H1 (cell line): ENCODE results near the gene ADAMTS17. TPM values are rescaled to one million over a fixed set of nuclear protein-coding genes. Genes with fewer than 3 reads are reported as not detected.

ENCODE experiments used
- CTCF ChIA-PET: fragments of 300-600 bp; sonication (Branson Sonifier 250); formaldehyde crosslinking; loops from one replicate; lab custom pipeline; 2021; ENCODE audit not compliant: partially characterized antibody; lab: Charles Lee
- POLR2A ChIA-PET: fragments of 300-600 bp; sonication (Branson Sonifier 250); formaldehyde crosslinking; loops from one replicate; lab custom pipeline; 2021; ENCODE audit warnings: inconsistent platforms; ENCODE audit not compliant: partially characterized antibody; lab: Charles Lee
- DNase-seq, 2 experiments: peaks; one replicate each; pipeline versions ENCODE4 v3.0.0 to v3.0.0-alpha.2; 2010 to 2022; ENCODE audit warnings: low spot score in 2 of 2, low read depth in 1 of 2, mixed read lengths in 1 of 2
- FAIRE-seq: peaks from 2 replicates; lab custom pipeline; 2011; peaks lifted over from hg19 to GRCh38; lab: Jason Lieb, UNC
- H2AFZ ChIP-seq: 2 replicates; pipeline ENCODE4 v1.8.1; 2012; ENCODE audit warnings: low read length, inconsistent platforms
- H2AK5ac ChIP-seq: 2 replicates; pipeline ENCODE4 v1.6.1; 2013; ENCODE audit warnings: low read depth, low read length
- H2BK120ac ChIP-seq: replicated peaks from 2 replicates; pipeline ENCODE3; 2013; ENCODE audit warnings: low read depth, low read length, inconsistent platforms
- H2BK12ac ChIP-seq: 2 replicates; pipeline ENCODE4 v1.6.1; 2013; ENCODE audit warnings: low read depth, low read length
- H2BK15ac ChIP-seq: 2 replicates; pipeline ENCODE4 v1.6.1; 2013; ENCODE audit warnings: low read length
- H2BK20ac ChIP-seq: 2 replicates; pipeline ENCODE4 v1.6.1; 2013; ENCODE audit warnings: low read length
- H2BK5ac ChIP-seq: 2 replicates; pipeline ENCODE4 v1.6.1; 2013; ENCODE audit warnings: low read depth, low read length
- H3K14ac ChIP-seq: 2 replicates; pipeline ENCODE4 v1.6.1; 2013; ENCODE audit warnings: inconsistent platforms; ENCODE audit not compliant: insufficient read length
- H3K18ac ChIP-seq: 2 replicates; pipeline ENCODE4 v1.6.1; 2013; ENCODE audit warnings: low read length; ENCODE audit errors: extremely low read depth
- H3K23ac ChIP-seq: 2 replicates; pipeline ENCODE4 v1.6.1; 2013; ENCODE audit warnings: inconsistent platforms; ENCODE audit not compliant: insufficient read length
- H3K23me2 ChIP-seq: 2 replicates; pipeline ENCODE4 v1.6.1; 2013; ENCODE audit warnings: low read depth, low read length
- H3K27ac ChIP-seq: 2 replicates; pipeline ENCODE4 v1.6.1; 2011; ENCODE audit warnings: low read depth, low read length, inconsistent platforms
- H3K27me3 ChIP-seq, 4 experiments: replicated peaks in 1 of 4; 1 replicate in 1 of 4; 2 replicates in 3 of 4; pipeline versions ENCODE4 v1.6.1 to v1.8.1; 2011 to 2013; ENCODE audit warnings: low read length in 3 of 4, mild to moderate bottlenecking in 3 of 4, inconsistent platforms in 2 of 4, mixed read lengths in 2 of 4, moderate library complexity in 1 of 4; ENCODE audit not compliant: control insufficient read depth in 3 of 4, insufficient read depth in 3 of 4; ENCODE audit errors: extremely low read depth in 1 of 4
- H3K36me3 ChIP-seq, 4 experiments: 2 replicates each; pipeline versions ENCODE4 v1.6.1 to v1.8.1; 2011 to 2013; ENCODE audit warnings: mild to moderate bottlenecking in 4 of 4, low read length in 3 of 4, moderate library complexity in 2 of 4, control low read depth in 1 of 4, inconsistent platforms in 1 of 4; ENCODE audit not compliant: insufficient read depth in 4 of 4, control insufficient read depth in 2 of 4
- H3K4ac ChIP-seq: replicated peaks from 2 replicates; pipeline ENCODE3; 2013; ENCODE audit warnings: low read length, low read depth, mixed read lengths, inconsistent platforms; ENCODE audit not compliant: insufficient read length
- H3K4me1 ChIP-seq, 4 experiments: replicated peaks in 1 of 4; 1 replicate in 1 of 4; 2 replicates in 3 of 4; pipeline versions ENCODE4 v1.6.1 to v1.8.1; 2011 to 2013; ENCODE audit warnings: low read length in 3 of 4, inconsistent platforms in 2 of 4, mixed read lengths in 1 of 4; ENCODE audit not compliant: insufficient read depth in 4 of 4, control insufficient read depth in 3 of 4
- H3K4me2 ChIP-seq, 2 experiments: 2 replicates each; pipeline versions ENCODE4 v1.6.1 to v1.8.1; 2011 to 2013; ENCODE audit warnings: low read depth in 2 of 2, low read length in 2 of 2, control low read depth in 1 of 2, inconsistent platforms in 1 of 2, mild to moderate bottlenecking in 1 of 2; ENCODE audit not compliant: insufficient read depth in 1 of 2
- H3K4me3 ChIP-seq, 4 experiments: fragments of 200-600, 300-600 bp in 1 of 4; sonication (generic), shearing (Covaris generic), sonication (Bioruptor Twin) in 1 of 4; 2 replicates each; pipeline versions ENCODE4 v1.5.1 to v1.8.1; 2011 to 2016; ENCODE audit warnings: low read length in 4 of 4, low read depth in 3 of 4, control low read depth in 2 of 4, inconsistent platforms in 2 of 4, mild to moderate bottlenecking in 2 of 4, mixed read lengths in 1 of 4, moderate library complexity in 1 of 4; ENCODE audit not compliant: insufficient read depth in 2 of 4; ENCODE audit errors: extremely low read depth in 1 of 4
- H3K56ac ChIP-seq: replicated peaks from 2 replicates; pipeline ENCODE3; 2013; ENCODE audit warnings: low read depth, mild to moderate bottlenecking, mixed read lengths, low read length, inconsistent platforms; ENCODE audit not compliant: insufficient read length
- H3K79me1 ChIP-seq: 2 replicates; pipeline ENCODE4 v1.6.1; 2013; ENCODE audit warnings: low read depth, low read length, control low read depth
- H3K79me2 ChIP-seq, 2 experiments: 2 replicates each; pipeline versions ENCODE4 v1.6.1 to v1.8.1; 2012 to 2013; ENCODE audit warnings: low read length in 2 of 2, mild to moderate bottlenecking in 2 of 2, inconsistent platforms in 1 of 2; ENCODE audit not compliant: insufficient read depth in 2 of 2, control insufficient read depth in 1 of 2
- H3K9ac ChIP-seq, 4 experiments: replicated peaks in 1 of 4; 1 replicate in 1 of 4; 2 replicates in 3 of 4; pipeline versions ENCODE4 v1.6.1 to v1.8.1; 2011 to 2013; ENCODE audit warnings: low read depth in 3 of 4, low read length in 3 of 4, control low read depth in 2 of 4, mild to moderate bottlenecking in 2 of 4, moderate library complexity in 2 of 4, inconsistent platforms in 1 of 4; ENCODE audit errors: extremely low read depth in 1 of 4
- H3K9me3 ChIP-seq, 2 experiments: 2 replicates each; pipeline versions ENCODE4 v1.6.1 to v1.8.1; 2012 to 2013; ENCODE audit warnings: mild to moderate bottlenecking in 2 of 2, moderate library complexity in 2 of 2, control low read depth in 1 of 2, inconsistent platforms in 1 of 2, low read depth in 1 of 2, low read length in 1 of 2, mixed read lengths in 1 of 2; ENCODE audit not compliant: insufficient read depth in 2 of 2
- H4K20me1 ChIP-seq, 2 experiments: replicated peaks in 1 of 2; 2 replicates each; pipeline versions ENCODE3 to v1.8.1; 2011 to 2013; ENCODE audit warnings: inconsistent platforms in 2 of 2, low read length in 2 of 2, mild to moderate bottlenecking in 1 of 2; ENCODE audit not compliant: insufficient read depth in 2 of 2, control insufficient read depth in 1 of 2
- H4K5ac ChIP-seq: 2 replicates; pipeline ENCODE4 v1.6.1; 2013; ENCODE audit warnings: low read length, low read depth, mixed read lengths, inconsistent platforms; ENCODE audit not compliant: insufficient read length
- H4K8ac ChIP-seq: 2 replicates; pipeline ENCODE4 v1.8.0; 2013; ENCODE audit warnings: mild to moderate bottlenecking, moderate library complexity, low read length, inconsistent platforms; ENCODE audit not compliant: insufficient read depth; ENCODE audit errors: extremely low read depth
- H4K91ac ChIP-seq: replicated peaks from 2 replicates; pipeline ENCODE3; 2013; ENCODE audit warnings: low read length, mixed read lengths, inconsistent platforms; ENCODE audit not compliant: insufficient read length
- BACH1 ChIP-seq: IDR thresholded peaks from 2 replicates; pipeline ENCODE4 v1.6.1; 2012; ENCODE audit warnings: low read length, improper control_type of control experiment
- HDAC6 ChIP-seq: IDR thresholded peaks from one replicate; pipeline ENCODE4 v1.7.1; 2012; ENCODE audit warnings: low read depth, mild to moderate bottlenecking, inconsistent platforms, low read length, moderate library complexity
- JUND ChIP-seq: IDR thresholded peaks from 2 replicates; pipeline ENCODE4 v1.6.1; 2011; ENCODE audit warnings: mild to moderate bottlenecking, improper control_type of control experiment, low read length
- MAFK ChIP-seq: IDR thresholded peaks from 2 replicates; pipeline ENCODE4 v1.6.1; 2012; ENCODE audit warnings: low read depth, mild to moderate bottlenecking, improper control_type of control experiment, low read length
- PHF8 ChIP-seq: fragments of 200-600 bp; sonication (generic); conservative IDR thresholded peaks from 2 replicates; pipeline ENCODE4 v1.7.1; 2012; ENCODE audit warnings: low read depth, mild to moderate bottlenecking, inconsistent platforms, low read length, moderate library complexity
- RXRA ChIP-seq: IDR thresholded peaks from 2 replicates; pipeline ENCODE4 v1.6.1; 2011; ENCODE audit warnings: low read depth, mild to moderate bottlenecking, low read length, moderate library complexity; ENCODE audit not compliant: insufficient read depth
- SIX5 ChIP-seq: IDR thresholded peaks from 2 replicates; pipeline ENCODE4 v1.6.1; 2011; ENCODE audit warnings: mild to moderate bottlenecking, low read depth, low read length
- SP4 ChIP-seq: IDR thresholded peaks from 2 replicates; pipeline ENCODE4 v1.6.1; 2012; ENCODE audit warnings: low read length, inconsistent platforms
- SRF ChIP-seq: IDR thresholded peaks from 2 replicates; pipeline ENCODE4 v1.6.1; 2011; ENCODE audit warnings: mild to moderate bottlenecking, low read depth, low read length, moderate library complexity
- TEAD4 ChIP-seq: IDR thresholded peaks from 2 replicates; pipeline ENCODE4 v1.6.1; 2012; ENCODE audit warnings: low read depth, low read length, inconsistent platforms, mixed read lengths
- WGBS, 2 experiments: shearing (Covaris generic) in 1 of 2; methylation state at CpG; one replicate each; pipeline versions ENCODE4 v1.1.6 to v1.1.7; 2013 to 2015; ENCODE audit warnings: low lambda C conversion rate in 2 of 2, mixed read lengths in 2 of 2, inconsistent platforms in 1 of 2, low coverage in 1 of 2, missing lambda C conversion rate in 1 of 2; ENCODE audit not compliant: insufficient replicate concordance in 2 of 2, insufficient coverage in 1 of 2, insufficient read length in 1 of 2; ENCODE audit errors: extremely low coverage in 1 of 2, missing lambda C conversion rate in 1 of 2; 5-methylcytosine and 5-hydroxymethylcytosine counted together
- polyA plus RNA-seq, 7 experiments: library from polyadenylated mRNA; depleted of rRNA in 3 of 7; stranded (reverse) in 5 of 7; unstranded in 2 of 7; fragments of >200 nt in 5 of 7; fragments of 200-250 nt in 2 of 7; gene quantifications; 1 replicate in 5 of 7; 2 replicates in 1 of 7; 4 replicates in 1 of 7; pipeline versions ENCODE4 v1.2.1 to v1.2.3, GENCODE V29; 2011 to 2013; ENCODE audit warnings: missing spikeins in 2 of 7, mixed read lengths in 2 of 7
- total RNA-seq: library from RNA; stranded (reverse); fragmentation: NEBNext Ultra II Directional; extraction: Animal tissue kit (Norgen Biotek cat#: 25700); gene quantifications from 2 replicates; pipeline ENCODE4 v1.2.1, GENCODE V29; 2021
- TF ChIP-seq, protein P1 (sequence below): IDR thresholded peaks from 2 replicates; pipeline ENCODE4 v1.6.1; 2012; ENCODE audit warnings: inconsistent platforms

Gene ADAMTS17
- total and polyA plus RNA-seq, 2 of the 8 experiments (the other 6 are each of a cell fraction or from before 2014, with no cell fraction given), result 0.51 to 1.7 TPM

DNA sequence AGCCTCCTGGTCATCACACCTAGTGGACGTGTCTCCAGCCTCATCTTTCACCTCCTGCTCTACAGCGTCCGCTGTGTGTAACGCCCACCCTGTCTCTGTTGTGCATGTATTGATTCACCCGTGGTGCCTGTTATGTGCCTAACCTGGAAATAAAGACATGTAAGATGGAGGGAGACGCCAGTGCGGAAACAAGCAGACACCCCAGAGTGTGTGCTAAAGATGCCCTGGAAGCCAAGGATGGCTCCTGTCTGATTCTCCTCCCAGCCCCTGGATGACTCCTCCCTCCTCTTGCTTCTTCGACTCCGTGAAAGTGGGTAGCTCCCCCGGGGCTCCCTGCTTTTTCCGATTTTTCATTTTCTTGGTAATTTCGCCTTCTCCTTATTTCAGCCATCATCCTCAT lies 241.8 kb downstream of the ADAMTS17 start:
- Histone ChIP-seq H3K27me3 (no peaks in the 10 kb centered on the region), H4K5ac (no peak overlapping the region), H4K8ac (no peak overlapping the region), H3K56ac (no peak overlapping the region), H3K4me3 (no peak overlapping the region), H2BK12ac (no peak overlapping the region), H3K4me1 (no peaks in the 10 kb centered on the region; a peak in 1 of 7 replicates), H3K18ac (no peak overlapping the region), H2AK5ac (no peak overlapping the region), H2AFZ (no peak overlapping the region), H2BK5ac (no peak overlapping the region), H3K14ac (no peak overlapping the region), H3K79me2 (no peaks in the 10 kb centered on the region), H3K9ac (no peak overlapping the region), H3K23ac (no peak overlapping the region), H3K4ac (no peak overlapping the region), H3K79me1 (no peaks in the 10 kb centered on the region), H2BK20ac (no peak overlapping the region), H4K91ac (no peak overlapping the region), H3K27ac (no peak overlapping the region), H3K9me3 (no peaks in the 10 kb centered on the region; a peak in 1 of 4 replicates), H3K4me2 (no peak overlapping the region), H2BK15ac (no peak overlapping the region), H3K36me3 (no peaks in the 10 kb centered on the region), H4K20me1 (no peaks in the 10 kb centered on the region), H3K23me2 (no peaks in the 10 kb centered on the region), H2BK120ac (no peak overlapping the region)
- TF ChIP-seq, protein P1, sequence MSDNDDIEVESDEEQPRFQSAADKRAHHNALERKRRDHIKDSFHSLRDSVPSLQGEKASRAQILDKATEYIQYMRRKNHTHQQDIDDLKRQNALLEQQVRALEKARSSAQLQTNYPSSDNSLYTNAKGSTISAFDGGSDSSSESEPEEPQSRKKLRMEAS, result no peak
- TF ChIP-seq TEAD4 (no peak), HDAC6 (no peak), RXRA (no peak), BACH1 (no peak), PHF8 (no peak), MAFK (no peak), SP4 (no peak), JUND (no peak), SRF (no peak), SIX5 (no peak)
- DNase-seq (no peak), FAIRE-seq (no peak)
- CTCF ChIA-PET, result interaction anchor here (1.1 to 2.2 kb wide), 5 partner anchors 8 to 239 kb away, joined by 3 to 9 read pairs (median 3); no protein-coding TSS in a partner anchor
- POLR2A ChIA-PET, result no interaction called here
- 84% methylated on average over 12 of the region's 12 CpGs; no CpG with 5 or more reads in 1 of the 2 experiments for WGBS, 2 experiments
